22Rv1 (cell line): Measurements from ENCODE around the gene DAGLA.

ENCODE experiments used
- H3K27ac ChIP-seq: fragments of 450-650 bp; 2 replicates; pipeline ENCODE4 v1.5.1; 2017
- ZFX ChIP-seq: fragments of 450-650 bp; IDR thresholded peaks from 2 replicates; pipeline ENCODE4 v1.6.1; 2017; ENCODE audit warnings: antibody characterized with exemption, borderline replicate concordance
- TF ChIP-seq, protein P1 (sequence below): fragments of 450-650 bp; IDR thresholded peaks from 2 replicates; pipeline ENCODE4 v1.5.1; 2017; ENCODE audit warnings: mild to moderate bottlenecking

DAGLA gene

GRCh38 chr11:61764606-61765260 lies 84.5 kb downstream of the DAGLA start:
- TF ChIP-seq ZFX = no peak
- TF ChIP-seq, protein P1, sequence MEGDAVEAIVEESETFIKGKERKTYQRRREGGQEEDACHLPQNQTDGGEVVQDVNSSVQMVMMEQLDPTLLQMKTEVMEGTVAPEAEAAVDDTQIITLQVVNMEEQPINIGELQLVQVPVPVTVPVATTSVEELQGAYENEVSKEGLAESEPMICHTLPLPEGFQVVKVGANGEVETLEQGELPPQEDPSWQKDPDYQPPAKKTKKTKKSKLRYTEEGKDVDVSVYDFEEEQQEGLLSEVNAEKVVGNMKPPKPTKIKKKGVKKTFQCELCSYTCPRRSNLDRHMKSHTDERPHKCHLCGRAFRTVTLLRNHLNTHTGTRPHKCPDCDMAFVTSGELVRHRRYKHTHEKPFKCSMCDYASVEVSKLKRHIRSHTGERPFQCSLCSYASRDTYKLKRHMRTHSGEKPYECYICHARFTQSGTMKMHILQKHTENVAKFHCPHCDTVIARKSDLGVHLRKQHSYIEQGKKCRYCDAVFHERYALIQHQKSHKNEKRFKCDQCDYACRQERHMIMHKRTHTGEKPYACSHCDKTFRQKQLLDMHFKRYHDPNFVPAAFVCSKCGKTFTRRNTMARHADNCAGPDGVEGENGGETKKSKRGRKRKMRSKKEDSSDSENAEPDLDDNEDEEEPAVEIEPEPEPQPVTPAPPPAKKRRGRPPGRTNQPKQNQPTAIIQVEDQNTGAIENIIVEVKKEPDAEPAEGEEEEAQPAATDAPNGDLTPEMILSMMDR = no peak
- no peak overlapping the region for H3K27ac ChIP-seq

DNA sequence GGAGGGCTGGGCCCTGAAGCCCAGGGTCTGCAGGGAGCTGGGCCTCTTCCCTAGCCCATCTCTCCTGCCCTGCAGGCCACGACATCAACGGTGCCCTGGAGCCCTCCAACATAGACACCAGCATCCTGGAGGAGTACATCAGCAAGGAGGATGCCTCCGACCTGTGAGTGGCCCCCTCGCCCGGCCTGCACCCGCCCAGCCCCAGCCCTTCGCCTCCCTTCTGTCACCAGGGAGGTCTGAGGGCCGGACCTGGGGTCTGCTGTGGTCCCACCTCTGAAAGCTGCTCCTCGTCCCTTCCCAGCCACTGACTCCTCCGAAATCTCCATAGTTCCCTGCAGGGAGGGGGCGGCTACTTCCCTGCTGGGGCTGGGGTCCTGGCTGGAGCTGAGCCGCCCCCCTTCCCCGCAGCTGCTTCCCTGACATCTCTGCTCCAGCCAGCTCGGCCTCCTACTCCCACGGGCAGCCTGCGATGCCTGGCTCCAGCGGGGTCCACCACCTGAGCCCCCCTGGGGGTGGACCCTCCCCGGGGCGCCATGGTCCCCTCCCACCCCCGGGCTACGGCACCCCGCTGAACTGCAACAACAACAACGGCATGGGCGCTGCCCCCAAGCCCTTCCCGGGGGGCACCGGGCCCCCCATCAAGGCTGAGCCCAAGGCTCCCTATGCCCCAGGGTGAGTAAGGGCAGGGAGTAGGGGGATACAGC lies 85.5 kb downstream of the DAGLA start:
- TF ChIP-seq, protein P1 = no peak
- no peak for TF ChIP-seq ZFX

DNA sequence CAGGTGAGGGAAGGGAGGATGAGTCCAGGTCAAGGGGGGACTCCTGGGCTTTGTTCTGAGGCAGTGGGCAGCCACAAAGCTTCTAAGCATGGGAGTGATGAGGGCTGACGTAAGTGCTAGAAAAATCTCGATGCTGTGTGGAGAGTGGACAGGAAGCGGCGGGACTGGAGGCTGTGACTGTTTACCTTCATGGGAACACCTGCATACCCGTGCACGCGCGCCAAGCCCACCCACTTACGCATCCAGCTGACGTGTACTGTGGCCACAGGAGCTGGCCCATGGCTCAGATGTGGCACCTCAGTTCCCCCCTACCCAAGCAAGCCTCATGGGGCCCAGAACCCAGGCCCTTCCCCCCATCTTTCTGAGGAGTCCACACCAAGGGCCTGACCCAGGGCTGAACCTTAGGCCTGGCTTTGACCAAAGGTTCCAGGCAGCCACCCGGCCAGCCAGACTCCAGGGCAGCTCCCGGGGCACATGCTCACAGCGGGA lies 86.2 kb downstream of the DAGLA start:
- no peak for TF ChIP-seq ZFX
- H3K27ac ChIP-seq = no peak overlapping the region

More for the DNA sequence above, 85.5 kb downstream of the DAGLA start:
- H3K27ac ChIP-seq = no peak overlapping the region

DNA sequence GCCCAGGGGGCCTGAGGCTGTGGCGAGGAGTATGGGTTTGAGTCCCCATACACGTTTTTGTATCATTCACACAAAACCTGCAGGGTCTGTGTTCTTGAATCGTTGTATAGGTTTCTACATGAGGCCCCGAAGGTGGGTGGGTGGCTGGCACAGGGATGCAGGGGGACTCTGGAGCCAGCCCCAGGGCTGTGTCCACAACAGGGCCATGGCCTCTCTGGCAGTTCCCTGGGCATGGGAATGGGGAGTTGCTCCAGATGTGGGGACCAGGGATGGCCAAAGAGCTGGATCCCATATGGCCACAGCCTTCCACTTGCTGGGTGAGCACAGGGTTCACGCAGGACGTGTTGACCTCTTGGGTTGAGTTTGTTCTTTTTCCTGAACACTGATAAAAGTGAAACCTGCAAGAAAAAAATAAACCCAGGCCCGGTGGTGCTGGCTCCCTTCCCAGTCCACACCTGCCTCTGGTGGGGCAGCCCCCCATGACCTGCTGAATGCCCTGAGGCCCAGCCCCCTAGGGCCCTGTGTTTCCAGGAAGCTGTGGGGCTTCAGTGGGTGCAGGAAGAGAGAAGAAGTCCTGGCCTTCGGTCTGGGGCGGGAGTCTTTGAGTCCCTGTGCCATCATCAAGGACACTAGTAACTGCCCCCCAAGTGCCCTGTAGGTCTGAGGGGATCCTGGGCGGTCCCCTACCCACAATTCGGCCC lies 88.3 kb downstream of the DAGLA start:
- TF ChIP-seq, protein P1 = no peak
- TF ChIP-seq ZFX = no peak
- no peak overlapping the region for H3K27ac ChIP-seq

GRCh38 chr11:61769169-61769920 lies 89.2 kb downstream of the DAGLA start:
- no peak overlapping the region for H3K27ac ChIP-seq
- TF ChIP-seq ZFX = no peak
- TF ChIP-seq, protein P1 = no peak

- H3K27ac ChIP-seq = no peak overlapping the region
- TF ChIP-seq ZFX = no peak
- TF ChIP-seq, protein P1 = no peak
These were observed 89.9 kb downstream of the DAGLA start for GRCh38 chr11:61769946-61770683.
